Body of pancreas (tissue), 4 donors: ENCODE results near the gene RPS5.

ENCODE experiments used
- CTCF ChIP-seq, 7 experiments: fragments of 450-650 bp in 4 of 7; fragments of 200-600 bp in 3 of 7; sonication (generic) in 3 of 7; IDR thresholded peaks; one replicate each; pipeline ENCODE4 v1.5.1; 2016 to 2019; ENCODE audit warnings: antibody characterized with exemption in 7 of 7
- POLR2A ChIP-seq, 3 donors: fragments of 450-650 bp; IDR thresholded peaks; one replicate each; pipeline ENCODE4 v1.6.1; 2016; ENCODE audit warnings: antibody characterized with exemption in 3 of 3, mild to moderate bottlenecking in 2 of 3

DNA sequence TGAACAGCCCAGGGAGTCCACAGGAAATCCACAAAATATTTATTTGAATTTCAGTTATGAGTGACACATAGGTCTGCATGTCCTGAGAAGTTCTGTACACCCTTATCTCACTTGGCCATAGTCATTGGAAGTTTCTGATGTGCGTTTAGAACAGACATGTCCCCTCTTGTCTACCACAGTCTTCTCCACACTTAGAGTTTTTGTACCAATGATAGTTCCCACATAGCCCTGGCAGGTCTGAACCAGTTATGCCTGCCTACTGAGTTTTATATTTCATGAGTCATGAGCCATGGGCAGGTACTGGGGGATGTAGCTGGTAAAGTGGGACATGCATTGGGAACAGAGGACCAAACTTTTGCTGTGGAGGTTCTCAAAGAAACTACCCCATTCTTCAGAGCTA lies 41.5 kb downstream of the RPS5 start:
- TF ChIP-seq CTCF (IDR thresholded peaks at IDR 0.05) (no peak), POLR2A (IDR thresholded peaks at IDR 0.05) (no peak)
